ENCODE data around the gene GRM7.

- TF ChIP-seq CTCF (IDR thresholded peaks at IDR 0.05): no peak
- TF ChIP-seq POLR2A (IDR thresholded peaks at IDR 0.05): no peak
Measured at GRCh38 chr3:7740458-7740857, 879.5 kb downstream of the GRM7 start.
